H9 (cell line): ENCODE data around the gene MSI2. TPM values are rescaled to one million over a fixed set of nuclear protein-coding genes. Genes with fewer than 3 reads are reported as not detected.

ENCODE experiments used
- DNase-seq: peaks from one replicate; pipeline ENCODE4 v3.0.0-alpha.2; 2017
- H2AFZ ChIP-seq: one replicate; pipeline ENCODE4 v1.6.1; 2013; ENCODE audit warnings: mild to moderate bottlenecking, low read length, control low read depth, moderate library complexity
- H2AK5ac ChIP-seq: 2 replicates; pipeline ENCODE4 v1.6.1; 2013; ENCODE audit warnings: low read length, control low read depth, mixed read lengths; ENCODE audit not compliant: insufficient read length
- H2BK120ac ChIP-seq: one replicate; pipeline ENCODE4 v1.6.1; 2013; ENCODE audit warnings: low read depth, mild to moderate bottlenecking, low read length, control low read depth, inconsistent platforms; ENCODE audit not compliant: poor library complexity, severe bottlenecking
- H2BK12ac ChIP-seq: 2 replicates; pipeline ENCODE4 v1.6.1; 2013; ENCODE audit warnings: low read length, control low read depth, mixed read lengths, low read depth; ENCODE audit not compliant: insufficient read length
- H2BK15ac ChIP-seq: 2 replicates; pipeline ENCODE4 v1.6.1; 2013; ENCODE audit warnings: low read depth, low read length, control low read depth
- H2BK20ac ChIP-seq: one replicate; pipeline ENCODE4 v1.6.1; 2013; ENCODE audit warnings: low read depth, mild to moderate bottlenecking, low read length, control low read depth, inconsistent platforms; ENCODE audit not compliant: poor library complexity, severe bottlenecking
- H2BK5ac ChIP-seq: 2 replicates; pipeline ENCODE4 v1.6.1; 2013; ENCODE audit warnings: low read length, control low read depth, mixed read lengths; ENCODE audit not compliant: insufficient read length
- H3K14ac ChIP-seq: 2 replicates; pipeline ENCODE4 v1.6.1; 2013; ENCODE audit warnings: low read length, control low read depth; ENCODE audit not compliant: insufficient read depth
- H3K18ac ChIP-seq: 2 replicates; pipeline ENCODE4 v1.6.1; 2013; ENCODE audit warnings: low read depth, mild to moderate bottlenecking, mixed read lengths, low read length, control low read depth; ENCODE audit not compliant: insufficient read length
- H3K23ac ChIP-seq: 2 replicates; pipeline ENCODE4 v1.6.1; 2013; ENCODE audit warnings: low read length, control low read depth, mixed read lengths, low read depth; ENCODE audit not compliant: insufficient read length
- H3K23me2 ChIP-seq: 2 replicates; pipeline ENCODE4 v1.6.1; 2013; ENCODE audit warnings: low read depth, mild to moderate bottlenecking, mixed read lengths, low read length, control low read depth; ENCODE audit not compliant: insufficient read length, poor library complexity, severe bottlenecking
- H3K27ac ChIP-seq: 2 replicates; pipeline ENCODE4 v1.5.1; 2013; ENCODE audit warnings: low read length, control low read depth, mixed read lengths, low read depth; ENCODE audit not compliant: insufficient read length
- H3K27me3 ChIP-seq: 2 replicates; pipeline ENCODE4 v1.6.1; 2013; ENCODE audit warnings: low read length, control low read depth, inconsistent platforms; ENCODE audit not compliant: insufficient read depth
- H3K4ac ChIP-seq: 2 replicates; pipeline ENCODE4 v1.6.1; 2013; ENCODE audit warnings: low read depth, mild to moderate bottlenecking, control low read depth, inconsistent platforms, low read length, moderate library complexity
- H3K4me1 ChIP-seq: 2 replicates; pipeline ENCODE4 v1.6.1; 2013; ENCODE audit warnings: low read length, control low read depth, inconsistent platforms; ENCODE audit not compliant: insufficient read depth
- H3K4me2 ChIP-seq: 2 replicates; pipeline ENCODE4 v1.6.1; 2013; ENCODE audit warnings: low read length, control low read depth, mixed read lengths; ENCODE audit not compliant: insufficient read length, insufficient read depth
- H3K56ac ChIP-seq: 2 replicates; pipeline ENCODE4 v1.6.1; 2013; ENCODE audit warnings: low read depth, mild to moderate bottlenecking, mixed read lengths, low read length, control low read depth; ENCODE audit not compliant: insufficient read length
- H3K79me1 ChIP-seq: 2 replicates; pipeline ENCODE4 v1.6.1; 2013; ENCODE audit warnings: low read depth, mild to moderate bottlenecking, moderate library complexity, low read length, control low read depth, inconsistent platforms; ENCODE audit not compliant: insufficient read depth, poor library complexity, severe bottlenecking
- H3K79me2 ChIP-seq: 2 replicates; pipeline ENCODE4 v1.6.1; 2013; ENCODE audit warnings: low read length, control low read depth, inconsistent platforms; ENCODE audit not compliant: insufficient read depth
- H3K9ac ChIP-seq: 2 replicates; pipeline ENCODE4 v1.6.1; 2013; ENCODE audit warnings: low read length, control low read depth, mixed read lengths; ENCODE audit not compliant: insufficient read length; ENCODE audit errors: extremely low read depth
- H3K9me3 ChIP-seq: one replicate; pipeline ENCODE4 v1.6.1; 2013; ENCODE audit warnings: low read depth, low read length, inconsistent platforms; ENCODE audit not compliant: control insufficient read depth
- H3T11ph ChIP-seq: one replicate; pipeline ENCODE4 v1.6.1; 2013; ENCODE audit warnings: mild to moderate bottlenecking, low read length, control low read depth, inconsistent platforms
- H4K20me1 ChIP-seq: one replicate; pipeline ENCODE4 v1.6.1; 2013; ENCODE audit not compliant: control insufficient read depth, insufficient read length, insufficient read depth
- H4K5ac ChIP-seq: 2 replicates; pipeline ENCODE4 v1.6.1; 2013; ENCODE audit warnings: low read depth, mild to moderate bottlenecking, mixed read lengths, low read length, control low read depth; ENCODE audit not compliant: insufficient read length
- H4K8ac ChIP-seq: replicated peaks from 2 replicates; pipeline ENCODE4 v1.6.1; 2013; ENCODE audit warnings: low read length, control low read depth, mixed read lengths, low read depth; ENCODE audit not compliant: insufficient read length
- H4K91ac ChIP-seq: 2 replicates; pipeline ENCODE4 v1.6.1; 2013; ENCODE audit warnings: low read depth, mild to moderate bottlenecking, moderate library complexity, mixed read lengths, low read length, control low read depth; ENCODE audit not compliant: insufficient read length
- H3K27ac Mint-ChIP-seq, 3 experiments: 2 replicates in 2 of 3; 3 replicates in 1 of 3; pipeline ENCODE4 v1.8.0; 2020 to 2021; ENCODE audit warnings: mixed read lengths in 3 of 3, mild to moderate bottlenecking in 1 of 3, moderate library complexity in 1 of 3
- H3K27me3 Mint-ChIP-seq: 2 replicates; pipeline ENCODE4 v1.8.0; 2021; ENCODE audit warnings: low read depth, mild to moderate bottlenecking, moderate library complexity, mixed read lengths
- H3K36me3 Mint-ChIP-seq, 3 experiments: 2 replicates in 2 of 3; 3 replicates in 1 of 3; pipeline ENCODE4 v1.8.0; 2020 to 2021; ENCODE audit warnings: low read depth in 3 of 3, mixed read lengths in 3 of 3; ENCODE audit not compliant: insufficient read depth in 1 of 3
- H3K4me1 Mint-ChIP-seq, 2 experiments: 2 replicates each; pipeline ENCODE4 v1.8.0; 2020; ENCODE audit warnings: mixed read lengths in 2 of 2
- H3K4me3 Mint-ChIP-seq, 2 experiments: 2 replicates in 1 of 2; 3 replicates in 1 of 2; pipeline ENCODE4 v1.8.0; 2020 to 2021; ENCODE audit warnings: mild to moderate bottlenecking in 2 of 2, mixed read lengths in 2 of 2, moderate library complexity in 1 of 2
- H3K9me3 Mint-ChIP-seq, 2 experiments: 2 replicates in 1 of 2; 3 replicates in 1 of 2; pipeline ENCODE4 v1.8.0; 2020; ENCODE audit warnings: mild to moderate bottlenecking in 2 of 2, mixed read lengths in 2 of 2, moderate library complexity in 1 of 2
- CTCF ChIP-seq: fragments of 200-600 bp; sonication (generic); conservative IDR thresholded peaks from 3 replicates; pipeline ENCODE4 v1.8.0; 2021; ENCODE audit warnings: antibody characterized with exemption, mild to moderate bottlenecking
- WGBS: extraction: QIAGEN DNeasy Blood & Tissue Kit; methylation state at CpG from one replicate; pipeline ENCODE4 v1.1.7; 2013; ENCODE audit warnings: missing lambda C conversion rate, low lambda C conversion rate, mixed read lengths; ENCODE audit not compliant: insufficient read length; ENCODE audit errors: extremely low coverage; 5-methylcytosine and 5-hydroxymethylcytosine counted together
- total RNA-seq: library from RNA; stranded (reverse); gene quantifications from 2 replicates; pipeline ENCODE4 v1.2.1, GENCODE V29; 2021

MSI2 gene
- total RNA-seq, 1 experiment from 2014 or later = 98.5 TPM

- no peak overlapping the region for H2BK20ac ChIP-seq
- no peak overlapping the region for H4K5ac ChIP-seq
- H3K9me3 Mint-ChIP-seq = no peaks in the 10 kb centered on the region
- H3K4me3 Mint-ChIP-seq = no peak overlapping the region
- H3K56ac ChIP-seq = no peak overlapping the region
- TF ChIP-seq CTCF = no peak
- no peaks in the 10 kb centered on the region for H3K23me2 ChIP-seq
- no peak for DNase-seq
- peaks cover 8 to 26% (median 15%) of the 10 kb centered on the region in 3 experiments; a peak in 6 of 7 replicates for H3K36me3 Mint-ChIP-seq
- no peaks in the 10 kb centered on the region for H3K9me3 ChIP-seq
- no peak overlapping the region for H2BK15ac ChIP-seq
- no peak overlapping the region for H4K8ac ChIP-seq
- H3K79me2 ChIP-seq = no peaks in the 10 kb centered on the region; the same call in 1 of the 2 replicates
- no peaks in the 10 kb centered on the region for H3K27me3 ChIP-seq
- H3K18ac ChIP-seq = no peak overlapping the region
- peaks cover 61 to 71% of the 10 kb centered on the region in 2 experiments for H3K4me1 Mint-ChIP-seq
- H3T11ph ChIP-seq = no peak overlapping the region
- H3K4me1 ChIP-seq = peaks cover 15% of the 10 kb centered on the region
- H4K91ac ChIP-seq = no peak overlapping the region
- H3K4me2 ChIP-seq = no peak overlapping the region
- no peak overlapping the region for H2BK12ac ChIP-seq
- peaks cover 7% of the 10 kb centered on the region for H3K79me1 ChIP-seq
- H2BK120ac ChIP-seq = no peak overlapping the region
- peak overlapping the region; percentile 55 to 85 (median 59); a peak in 3 of 7 replicates for H3K27ac Mint-ChIP-seq
- H3K4ac ChIP-seq = no peak overlapping the region
- no peak overlapping the region for H3K9ac ChIP-seq
- WGBS = no CpG with 5 or more reads among the region's 8 CpGs
- no peak overlapping the region for H2BK5ac ChIP-seq
- H3K27ac ChIP-seq = no peak overlapping the region
- H3K23ac ChIP-seq = no peak overlapping the region
- no peaks in the 10 kb centered on the region for H3K27me3 Mint-ChIP-seq
- H2AFZ ChIP-seq = no peak overlapping the region
- no peaks in the 10 kb centered on the region for H4K20me1 ChIP-seq
- H3K14ac ChIP-seq = no peak overlapping the region; the same call in 1 of the 2 replicates
- H2AK5ac ChIP-seq = no peak overlapping the region
Measured at GRCh38 chr17:57289613-57290012, 33.3 kb downstream of the MSI2 start.
